Kasumi-1 (cell line): ENCODE data around the gene GJA3.

Experiments
- DNase-seq, 2 experiments: peaks; one replicate each; lab custom pipeline; 2025; lab: John Stamatoyannopoulos, UW

The GJA3 gene

DNA sequence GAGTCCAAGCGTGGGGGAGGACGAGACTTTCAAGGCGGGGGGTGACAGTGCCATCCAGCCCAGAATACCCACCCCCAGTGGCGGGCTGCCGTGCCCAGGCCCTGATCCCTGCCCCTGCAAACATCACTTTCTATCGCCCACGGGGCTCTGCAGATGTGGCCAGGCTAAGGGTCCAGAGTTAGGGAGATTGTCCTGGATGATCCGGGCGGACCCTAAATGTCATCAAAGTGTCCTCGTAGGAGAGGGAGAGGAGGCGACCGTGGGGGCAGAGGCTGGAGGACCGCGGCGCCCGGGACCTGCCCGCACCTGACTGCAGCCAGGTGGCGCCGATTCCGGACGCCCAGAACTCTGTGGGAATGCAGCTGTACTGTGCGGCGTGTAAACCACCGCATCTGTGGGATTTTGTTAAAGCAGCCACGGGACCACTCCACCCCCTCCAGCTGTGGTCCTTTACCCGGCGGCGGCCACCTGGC, 32.4 kb downstream of the GJA3 start:
- DNase-seq = no peak

DNA sequence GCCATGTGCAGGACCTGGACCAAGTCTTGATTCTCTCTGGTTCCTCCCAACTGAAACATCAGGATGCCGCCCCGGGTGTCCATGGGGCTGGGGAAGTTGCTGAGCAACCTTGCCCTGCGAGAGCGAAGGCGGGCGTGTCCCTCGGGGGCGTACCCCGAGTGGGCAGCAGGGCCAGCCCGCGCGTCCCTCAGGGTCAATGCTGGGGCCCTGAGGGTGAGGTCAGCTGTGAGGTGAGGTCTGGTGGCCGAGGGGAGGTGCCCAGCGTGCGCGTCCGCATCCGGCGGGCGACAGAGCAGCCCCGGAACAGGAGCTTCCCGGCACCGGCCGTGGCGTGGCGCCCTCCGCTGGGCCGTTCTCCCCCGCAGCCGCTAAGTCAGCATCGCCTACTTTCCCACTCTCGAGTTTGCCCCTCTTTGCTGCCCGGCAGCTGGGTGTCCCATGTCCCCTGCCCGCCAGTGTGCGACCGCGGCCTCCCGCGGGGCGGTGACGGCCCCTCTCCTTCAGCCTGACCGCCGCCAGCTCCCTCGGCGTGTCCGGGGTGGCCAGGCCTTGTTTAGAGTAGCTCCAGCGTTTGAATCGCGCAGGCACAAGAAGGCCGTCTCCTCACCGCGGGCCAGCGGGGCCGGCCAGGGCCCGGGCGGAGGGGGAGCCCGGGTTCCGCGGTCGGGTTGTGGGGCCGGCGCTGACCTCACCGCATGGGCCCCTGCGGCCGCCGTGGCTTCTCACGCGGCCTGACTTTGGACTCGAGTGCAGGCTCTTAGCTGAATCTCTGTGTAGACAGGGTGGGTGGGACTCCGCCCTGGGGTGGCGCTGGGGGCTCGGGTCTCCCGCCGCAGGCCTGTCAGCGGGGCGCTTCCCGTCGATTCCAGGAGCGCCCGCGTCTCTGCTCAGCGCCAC, 33.0 kb downstream of the GJA3 start:
- no peak for DNase-seq

DNA sequence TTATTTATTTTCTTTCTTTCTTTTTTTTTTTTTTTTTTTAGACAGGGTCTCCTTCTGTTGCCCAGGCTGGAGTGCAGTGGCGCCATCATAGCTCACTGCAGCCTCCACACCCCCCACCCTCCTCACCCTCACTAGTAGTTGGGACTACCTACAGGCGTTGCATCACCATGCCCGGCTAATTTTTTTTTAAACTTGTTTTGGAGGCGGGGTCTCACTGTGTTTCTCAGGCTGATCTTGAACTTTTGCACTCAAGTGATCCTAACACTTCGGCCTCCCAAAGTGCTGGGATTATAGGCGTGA, 33.6 kb downstream of the GJA3 start:
- DNase-seq = no peak

DNA sequence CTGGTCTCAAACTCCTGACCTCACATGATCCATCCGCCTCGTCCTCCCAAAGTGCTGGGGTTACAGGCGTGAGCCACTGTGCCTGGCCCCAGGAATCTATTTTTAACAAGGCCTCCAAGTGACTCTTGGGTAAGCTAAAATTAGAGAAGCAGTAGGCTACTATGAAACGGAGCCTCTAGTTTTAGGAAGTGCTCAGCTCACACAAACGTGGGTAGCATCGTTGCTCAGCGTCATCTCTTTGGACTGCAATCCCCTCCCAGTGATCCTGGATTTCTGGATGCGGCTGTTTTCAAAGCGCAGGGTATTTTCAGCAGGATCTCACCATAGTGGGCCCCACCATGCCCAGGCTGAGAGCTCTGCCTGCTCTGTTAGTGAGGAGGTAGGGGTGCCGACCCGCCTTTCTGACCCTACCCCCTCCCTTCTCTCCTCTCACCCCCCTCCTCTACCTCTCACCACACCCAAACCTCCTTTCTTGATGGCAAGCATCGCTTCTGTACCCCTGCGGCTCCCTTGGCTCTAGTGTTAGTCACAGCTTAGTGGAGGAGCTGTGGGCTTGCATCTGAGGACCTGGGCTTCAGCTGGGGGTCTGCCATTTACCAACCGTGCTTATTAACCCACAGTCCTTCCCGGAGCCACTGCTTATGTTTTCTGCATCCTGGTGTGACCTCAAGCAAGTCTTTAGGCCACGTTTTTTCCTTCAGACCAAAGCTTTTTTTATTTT, 34.2 kb downstream of the GJA3 start:
- peak; percentile 36 to 49 for DNase-seq

- DNase-seq = no peak
These were observed 35.1 kb downstream of the GJA3 start for GRCh38 chr13:20125783-20126165.

GRCh38 chr13:20125129-20125782, 35.6 kb downstream of the GJA3 start:
- DNase-seq = no peak

- DNase-seq = no peak
These were observed 36.5 kb downstream of the GJA3 start for GRCh38 chr13:20124303-20124702.

DNA sequence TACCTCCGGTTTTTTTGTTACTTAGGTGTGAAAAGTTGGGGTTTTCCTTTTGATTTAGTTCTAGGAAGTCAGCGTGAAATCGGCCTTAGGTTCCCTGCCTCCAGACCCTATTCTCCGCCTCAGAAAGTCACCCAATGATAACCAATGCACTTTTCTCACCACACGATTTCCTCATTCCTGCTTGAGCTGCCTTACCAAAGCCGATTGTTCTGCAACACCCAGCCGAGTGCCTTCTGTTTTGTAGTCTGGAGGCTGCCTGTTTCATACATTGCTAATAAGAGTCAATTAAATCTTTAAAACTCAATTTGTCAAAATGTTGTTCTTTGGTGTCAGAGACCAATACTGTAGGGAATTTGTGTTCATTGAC, 39.7 kb downstream of the GJA3 start:
- DNase-seq = no peak

GRCh38 chr13:20119960-20120359, 40.9 kb downstream of the GJA3 start:
- DNase-seq = no peak

DNA sequence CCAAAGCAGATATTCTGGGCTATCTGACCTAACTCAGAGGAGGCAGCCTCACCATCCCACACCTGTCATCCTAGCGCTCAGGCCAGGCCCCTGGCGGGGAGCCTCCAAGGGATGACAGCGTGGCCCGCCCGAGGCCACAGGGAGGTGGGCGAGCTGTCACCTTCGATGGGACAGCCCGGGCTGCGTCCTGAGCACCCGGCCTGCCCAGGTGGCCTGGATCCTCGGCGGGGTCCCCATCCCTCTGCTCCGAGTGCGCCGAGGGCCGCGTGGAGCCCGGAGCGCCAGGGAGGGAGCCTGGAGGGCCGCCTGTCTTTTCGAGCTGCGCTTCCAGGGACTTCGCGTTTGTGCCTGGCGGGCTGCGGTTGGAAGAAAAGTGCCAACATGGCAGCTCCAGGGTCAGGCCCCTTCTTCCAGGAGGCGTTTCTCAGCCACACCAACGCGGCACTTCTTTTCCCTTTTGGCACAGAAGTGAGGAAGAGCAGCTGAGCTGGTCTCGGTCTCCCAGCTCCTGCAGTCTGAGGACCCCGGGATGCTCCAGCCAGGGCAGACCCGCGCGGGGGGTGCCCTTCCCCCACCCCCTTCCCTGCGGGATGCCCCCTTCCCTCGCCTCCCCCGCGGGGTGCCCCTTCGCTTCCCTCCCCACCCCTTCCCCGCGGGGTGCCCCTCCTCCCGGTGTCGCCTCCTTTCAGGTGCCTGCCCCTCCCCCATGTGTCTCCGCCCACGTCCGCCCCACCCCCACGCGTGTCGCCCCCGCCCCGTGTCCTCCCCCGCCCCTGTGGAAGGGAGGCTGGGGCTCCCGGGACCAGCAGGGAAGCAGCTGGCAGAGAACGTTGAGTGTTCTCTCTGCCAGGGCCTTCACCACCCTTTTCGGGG, 42.3 kb downstream of the GJA3 start:
- no peak for DNase-seq

- DNase-seq = no peak
These were observed 44.6 kb downstream of the GJA3 start for GRCh38 chr13:20116213-20116612.

- DNase-seq = no peak
These were observed 46.7 kb downstream of the GJA3 start for GRCh38 chr13:20114066-20114610.

GRCh38 chr13:20109037-20109436, 51.8 kb downstream of the GJA3 start:
- no peak for DNase-seq

- DNase-seq = no peak
These were observed 54.1 kb downstream of the GJA3 start for GRCh38 chr13:20106742-20107141.

DNA sequence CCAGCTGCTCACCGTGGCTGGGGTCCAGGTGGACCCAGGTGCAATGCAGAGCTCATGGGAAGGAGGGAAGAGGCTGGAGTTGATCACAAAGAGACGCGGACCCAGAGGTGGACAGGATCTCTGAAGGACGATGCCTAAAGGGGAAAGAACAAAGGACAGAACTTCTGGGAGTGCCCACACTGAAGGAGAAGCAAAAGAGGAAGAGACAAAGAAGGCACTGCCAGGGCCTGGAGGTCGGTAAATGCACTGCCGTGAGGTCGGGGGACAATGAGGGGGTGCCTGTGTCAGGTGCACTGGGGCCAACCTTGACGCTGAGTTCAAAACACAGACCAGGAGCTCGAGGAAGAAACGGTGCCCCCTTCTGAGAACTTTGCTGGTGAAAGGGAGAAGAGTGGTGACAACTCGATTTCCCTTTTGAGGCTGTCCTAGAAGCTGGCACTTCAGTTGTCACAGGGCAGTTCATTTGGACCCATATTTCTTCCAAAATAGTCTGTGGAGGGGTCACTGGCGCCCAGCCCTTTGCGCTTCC, 55.6 kb downstream of the GJA3 start:
- no peak for DNase-seq

GRCh38 chr13:20102525-20103180, 58.2 kb downstream of the GJA3 start:
- peak in 1 of 2 experiments; percentile 1 for DNase-seq

GRCh38 chr13:20101467-20102316, 59.2 kb downstream of the GJA3 start:
- no peak for DNase-seq

DNA sequence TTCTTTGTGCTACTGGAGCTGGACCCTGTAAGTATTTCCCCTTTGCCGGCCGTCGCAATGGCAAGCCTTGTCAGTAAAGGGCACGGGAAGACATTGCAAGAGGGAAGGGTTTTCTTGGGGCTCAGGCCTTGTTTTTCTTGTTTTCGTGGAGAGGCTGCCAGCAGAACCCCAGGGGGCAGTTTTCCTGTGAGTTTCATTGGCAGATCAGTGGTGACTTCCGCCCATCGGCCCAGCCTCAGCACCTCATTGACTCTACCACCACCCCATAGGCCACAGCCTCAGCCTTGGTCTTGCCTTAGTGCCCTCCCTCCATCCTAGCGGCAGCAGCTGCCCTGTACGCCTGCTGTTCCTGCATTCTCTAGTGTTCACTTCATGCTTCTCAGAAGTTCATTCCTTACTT, 61.5 kb downstream of the GJA3 start:
- DNase-seq = no peak

- no peak for DNase-seq
These were observed 66.9 kb downstream of the GJA3 start for GRCh38 chr13:20093951-20094350.

DNA sequence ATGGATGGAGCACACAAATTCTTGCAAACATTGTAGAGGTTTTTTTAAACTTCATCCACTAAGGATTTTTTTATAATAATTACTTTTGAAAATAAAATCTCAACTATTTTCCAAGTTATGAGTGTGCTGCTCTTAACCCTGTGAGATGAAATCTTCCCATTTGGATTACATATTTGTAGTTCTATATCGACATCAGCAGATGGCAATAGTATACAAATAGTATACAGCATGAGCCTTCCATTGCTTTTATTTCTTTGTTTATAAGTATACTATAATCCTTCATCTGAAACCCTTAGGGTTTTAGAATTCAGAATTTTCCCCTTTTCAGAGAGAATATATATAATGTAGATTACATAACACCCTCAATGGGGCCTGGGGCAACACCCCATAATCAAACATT, 70.5 kb downstream of the GJA3 start:
- no peak for DNase-seq
